Pancreas (tissue), 10 donors: ENCODE results near the gene REG4. TPM values are rescaled to one million over a fixed set of nuclear protein-coding genes. Genes with fewer than 3 reads are reported as not detected.

ENCODE experiments used
- ATAC-seq, 4 donors: fragments of 200-7000 bp; cut with Tn5 transposase; one replicate each; pipeline versions ENCODE4 v1.8.0 to v1.9.1; 2020; ENCODE audit warnings: mild to moderate bottlenecking in 4 of 4, moderate library complexity in 4 of 4
- DNase-seq, 6 donors: peaks; one replicate each; pipeline ENCODE4 v3.0.0-alpha.2; 2020
- FAIRE-seq: peaks from 2 replicates; lab custom pipeline; 2012; peaks lifted over from hg19 to GRCh38; lab: Jason Lieb, UNC
- H3K27ac ChIP-seq, 4 donors: fragments of 200-600 bp; sonication (generic); 1 replicate in 3 of 4; 2 replicates in 1 of 4; pipeline versions ENCODE4 v1.5.0 to v1.8.0; 2020
- H3K27me3 ChIP-seq, 4 donors: fragments of 200-600 bp; one replicate each; pipeline ENCODE4 v1.8.0; 2021
- H3K36me3 ChIP-seq, 3 donors: fragments of 200-600 bp; sonication (generic) in 1 of 3; one replicate each; pipeline versions ENCODE4 v1.5.0 to v1.8.0; 2020 to 2021
- H3K4me1 ChIP-seq, 3 donors: fragments of 200-600 bp; one replicate each; pipeline ENCODE4 v1.8.0; 2021
- H3K4me3 ChIP-seq, 4 donors: fragments of 200-600 bp; sonication (generic) in 2 of 4; one replicate each; pipeline versions ENCODE4 v1.5.0 to v1.8.0; 2020 to 2021
- H3K9me3 ChIP-seq, 4 donors: fragments of 200-600 bp; one replicate each; pipeline ENCODE4 v1.8.0; 2021
- CTCF ChIP-seq, 4 donors: fragments of 200-600 bp; sonication (generic) in 3 of 4; IDR thresholded peaks; one replicate each; pipeline versions ENCODE4 v1.5.0 to v1.8.0; 2021; ENCODE audit warnings: antibody characterized with exemption in 4 of 4
- WGBS, 2 donors: extraction: QIAGEN DNeasy Blood & Tissue Kit; methylation state at CpG; one replicate each; pipeline ENCODE4 v1.1.7; 2013; 5-methylcytosine and 5-hydroxymethylcytosine counted together
- intact Hi-C, 3 donors: fragments of 100-400 bp; cut with DNase I; formaldehyde crosslinking; loops; one replicate each; pipeline versions ENCODE4 v1.11.1 to v1.14.2; 2022
- polyA plus RNA-seq, 2 donors: library from polyadenylated mRNA; stranded (reverse); fragments of 200-250 nt; gene quantifications; one replicate each; pipeline ENCODE4 v1.2.3, GENCODE V29; 2013
- total RNA-seq, 6 donors: library from RNA; stranded (reverse); fragmentation: NEBNext Ultra II Directional in 4 of 6; extraction: Animal tissue kit (Norgen Biotek cat#: 25700) in 4 of 6; gene quantifications; one replicate each; pipeline versions ENCODE4 v1.2.1 to v1.2.4, GENCODE V29; 2021 to 2023
- donor health status: healthy with polysubstance abuse.
- donor health status: DM: no; HTN: no; CAD: no; lungs with moderate emphysema.
- donor health status: DM: no; HTN: no; CAD: no.
- donor health status: control.
- donor health status: control.
- donor health status: Bipolar disorder and iron deficiency.
- donor health status: DM: yes; HTN: yes; CAD: no.
- donor health status: DM: no; HTN: no; CAD: no.
- donor health status: DM: no; HTN: no; CAD: no.
- donor health status: DM: yes; HTN: yes; CAD: no.

The REG4 gene
- total and polyA plus RNA-seq, 8 donors = 9.4 to 32.3 (median 22.6) TPM

GRCh38 chr1:119841306-119841705, 30.0 kb upstream of the REG4 start:
- Histone ChIP-seq H3K36me3 (no peaks in the 10 kb centered on the region), H3K27me3 (no peaks in the 10 kb centered on the region), H3K9me3 (no peaks in the 10 kb centered on the region), H3K4me1 (no peaks in the 10 kb centered on the region), H3K27ac (no peak overlapping the region), H3K4me3 (no peak overlapping the region)
- DNase-seq (no peak), FAIRE-seq (no peak), ATAC-seq (no peak)
- WGBS, 2 donors = 84 to 88% methylated on average over 6 of the region's 6 CpGs
- no peak for TF ChIP-seq CTCF (IDR thresholded peaks at IDR 0.05)
- intact Hi-C loops = no loop called here

- intact Hi-C loops = no loop called here
- Histone ChIP-seq H3K9me3 (no peaks in the 10 kb centered on the region), H3K36me3 (no peaks in the 10 kb centered on the region), H3K4me1 (no peaks in the 10 kb centered on the region), H3K27ac (no peak overlapping the region), H3K4me3 (no peak overlapping the region), H3K27me3 (no peaks in the 10 kb centered on the region)
- TF ChIP-seq CTCF (IDR thresholded peaks at IDR 0.05) = no peak
- WGBS, 2 donors = 63 to 81% methylated on average over 1 of the region's 1 CpG
- ATAC-seq = no peak
- DNase-seq = no peak
- FAIRE-seq = no peak
Measured at GRCh38 chr1:119840745-119841144, 29.5 kb upstream of the REG4 start.

- FAIRE-seq = no peak
- ATAC-seq = no peak
Measured at GRCh38 chr1:119838236-119838635, 27.0 kb upstream of the REG4 start.

GRCh38 chr1:119834990-119835389, 23.7 kb upstream of the REG4 start:
- TF ChIP-seq CTCF (IDR thresholded peaks at IDR 0.05) = no peak
- intact Hi-C loops = no loop called here
- FAIRE-seq (no peak), DNase-seq (no peak), ATAC-seq (no peak)
- H3K36me3 ChIP-seq = no peaks in the 10 kb centered on the region
- no peak overlapping the region for H3K27ac ChIP-seq
- 74 to 82% methylated on average over 4 of the region's 4 CpGs for WGBS, 2 donors
- H3K4me3 ChIP-seq = no peak overlapping the region
- no peaks in the 10 kb centered on the region for H3K27me3 ChIP-seq
- no peaks in the 10 kb centered on the region for H3K9me3 ChIP-seq
- no peaks in the 10 kb centered on the region for H3K4me1 ChIP-seq

More at GRCh38 chr1:119838236-119838635, 27.0 kb upstream of the REG4 start:
- DNase-seq = no peak
- WGBS, 2 donors = 60 to 61% methylated on average over 3 of the region's 3 CpGs
- Histone ChIP-seq H3K36me3 (no peaks in the 10 kb centered on the region), H3K4me3 (no peak overlapping the region), H3K9me3 (no peaks in the 10 kb centered on the region), H3K4me1 (no peaks in the 10 kb centered on the region), H3K27ac (no peak overlapping the region), H3K27me3 (no peaks in the 10 kb centered on the region)
- intact Hi-C loops = no loop called here
- TF ChIP-seq CTCF (IDR thresholded peaks at IDR 0.05) = no peak

GRCh38 chr1:119831027-119831426, 19.8 kb upstream of the REG4 start:
- Histone ChIP-seq H3K36me3 (no peaks in the 10 kb centered on the region), H3K4me1 (no peaks in the 10 kb centered on the region), H3K27me3 (no peaks in the 10 kb centered on the region), H3K9me3 (no peaks in the 10 kb centered on the region), H3K27ac (no peak overlapping the region), H3K4me3 (no peak overlapping the region)
- 84 to 88% methylated on average over 3 of the region's 3 CpGs for WGBS, 2 donors
- TF ChIP-seq CTCF (IDR thresholded peaks at IDR 0.05) = no peak
- FAIRE-seq (no peak), DNase-seq (no peak), ATAC-seq (no peak)
- intact Hi-C loops = no loop called here
